ENCODE measurements around the gene SYNJ2. TPM values are rescaled to one million over a fixed set of nuclear protein-coding genes. Genes with fewer than 3 reads are reported as not detected.

SYNJ2 gene
- total and polyA plus RNA-seq, 2 experiments from 2014 or later: 20.5 to 28.6 TPM

GRCh38 chr6:158057213-158057987 is 75.7 kb downstream of the SYNJ2 start:
- Histone ChIP-seq H4K20me1 (ENCODE audit: insufficient read depth) (no peaks in the 10 kb centered on the region), H3K27me3 (replicated peaks; ENCODE audit: insufficient read depth) (no peaks in the 10 kb centered on the region), H3K79me2 (ENCODE audit: insufficient read depth) (peaks cover 9% of the 10 kb centered on the region; the same call in 1 of the 2 replicates), H3K36me3 (ENCODE audit: low read depth) (0 out of 2 replicates have a peak, but pooled peaks cover 2% of the 10 kb centered on the region), H2AFZ (peak overlapping the region; percentile 34; the same call in 1 of the 2 replicates), H3K9ac (peak overlapping the region; percentile 83), H3F3A (ENCODE audit: insufficient read depth) (peaks cover 59% of the 10 kb centered on the region), H3K9me3 (ENCODE audit: low read depth) (no peaks in the 10 kb centered on the region), H3K4me3 (peak overlapping the region; percentile 46), H3K9me2 (ENCODE audit: insufficient read depth) (no peaks in the 10 kb centered on the region), H3K4me2 (ENCODE audit: unreplicated experiment) (peak overlapping the region; percentile 82), H3K4me1 (ENCODE audit: insufficient read depth) (peaks cover 55% of the 10 kb centered on the region), H3K27ac (peak overlapping the region; percentile 99)
- TF ChIP-seq EZH2phosphoT487 (IDR thresholded peaks at IDR 0.05; ENCODE audit: insufficient read depth, low read depth) (no peak), EZH2 (IDR thresholded peaks at IDR 0.05; ENCODE audit: insufficient read depth, poor library complexity, severe bottlenecking) (no peak)
- peak; percentile 98 for DNase-seq
- WGBS, 2 experiments (ENCODE audit: low coverage in 1 of 2, low lambda C conversion rate in 2 of 2, missing lambda C conversion rate in 2 of 2): 10% methylated on average over 21 of the region's 21 CpGs
- in situ Hi-C loops (cut with MboI): loop anchor here (25.0 kb wide), 1 partner anchor 295 kb away; no protein-coding TSS in a partner anchor

GRCh38 chr6:158058171-158058651 is 76.5 kb downstream of the SYNJ2 start:
- Histone ChIP-seq H3K27ac (peak overlapping the region; percentile 99), H3K4me1 (ENCODE audit: insufficient read depth) (peaks cover 55% of the 10 kb centered on the region), H3K9ac (peak overlapping the region; percentile 83), H3K4me2 (ENCODE audit: unreplicated experiment) (peak overlapping the region; percentile 15), H3F3A (ENCODE audit: insufficient read depth) (peaks cover 58% of the 10 kb centered on the region), H3K79me2 (ENCODE audit: insufficient read depth) (peaks cover 9% of the 10 kb centered on the region; the same call in 1 of the 2 replicates), H3K27me3 (replicated peaks; ENCODE audit: insufficient read depth) (no peaks in the 10 kb centered on the region), H3K36me3 (ENCODE audit: low read depth) (peaks cover 10% of the 10 kb centered on the region; the same call in 1 of the 2 replicates), H3K9me2 (ENCODE audit: insufficient read depth) (no peaks in the 10 kb centered on the region), H4K20me1 (ENCODE audit: insufficient read depth) (no peaks in the 10 kb centered on the region), H2AFZ (no peak overlapping the region), H3K9me3 (ENCODE audit: low read depth) (no peaks in the 10 kb centered on the region), H3K4me3 (no peak overlapping the region)
- in situ Hi-C loops (cut with MboI): loop anchor here (25.0 kb wide), 1 partner anchor 296 kb away; no protein-coding TSS in a partner anchor
- peak; percentile 58 for DNase-seq
- TF ChIP-seq EZH2 (IDR thresholded peaks at IDR 0.05; ENCODE audit: insufficient read depth, poor library complexity, severe bottlenecking) (no peak), EZH2phosphoT487 (IDR thresholded peaks at IDR 0.05; ENCODE audit: insufficient read depth, low read depth) (no peak)
- 3 to 4% methylated on average over 1 of the region's 1 CpG for WGBS, 2 experiments (ENCODE audit: low coverage in 1 of 2, low lambda C conversion rate in 2 of 2, missing lambda C conversion rate in 2 of 2)

- H3K27me3 ChIP-seq (replicated peaks; ENCODE audit: insufficient read depth): no peaks in the 10 kb centered on the region
- no peak for DNase-seq
- peaks cover 10% of the 10 kb centered on the region for H3K36me3 ChIP-seq (ENCODE audit: low read depth)
- in situ Hi-C loops (cut with MboI): loop anchor here (25.0 kb wide), 1 partner anchor 297 kb away; no protein-coding TSS in a partner anchor
- no peak overlapping the region for H3K4me2 ChIP-seq (ENCODE audit: unreplicated experiment)
- H3K9me3 ChIP-seq (ENCODE audit: low read depth): no peaks in the 10 kb centered on the region
- 96 to 99% methylated on average over 13 of the region's 13 CpGs for WGBS, 2 experiments (ENCODE audit: low coverage in 1 of 2, low lambda C conversion rate in 2 of 2, missing lambda C conversion rate in 2 of 2)
- peak overlapping the region; percentile 99 for H3K27ac ChIP-seq
- no peak overlapping the region for H3K4me3 ChIP-seq
- H4K20me1 ChIP-seq (ENCODE audit: insufficient read depth): no peaks in the 10 kb centered on the region
- H3K4me1 ChIP-seq (ENCODE audit: insufficient read depth): peaks cover 55% of the 10 kb centered on the region
- H3F3A ChIP-seq (ENCODE audit: insufficient read depth): peaks cover 57% of the 10 kb centered on the region
- TF ChIP-seq EZH2phosphoT487 (IDR thresholded peaks at IDR 0.05; ENCODE audit: insufficient read depth, low read depth): no peak
- TF ChIP-seq EZH2 (IDR thresholded peaks at IDR 0.05; ENCODE audit: insufficient read depth, poor library complexity, severe bottlenecking): no peak
- peaks cover 9% of the 10 kb centered on the region; the same call in 1 of the 2 replicates for H3K79me2 ChIP-seq (ENCODE audit: insufficient read depth)
- H3K9me2 ChIP-seq (ENCODE audit: insufficient read depth): no peaks in the 10 kb centered on the region
- H3K9ac ChIP-seq: peak overlapping the region; percentile 83; the same call in 1 of the 2 replicates
- no peak overlapping the region for H2AFZ ChIP-seq
Observed at GRCh38 chr6:158059108-158059507, 77.4 kb downstream of the SYNJ2 start.

GRCh38 chr6:158060455-158061360 is 79.0 kb downstream of the SYNJ2 start:
- Histone ChIP-seq H3K27me3 (replicated peaks; ENCODE audit: insufficient read depth) (no peaks in the 10 kb centered on the region), H3K4me3 (no peak overlapping the region), H4K20me1 (ENCODE audit: insufficient read depth) (no peaks in the 10 kb centered on the region), H3K79me2 (ENCODE audit: insufficient read depth) (peaks cover 9% of the 10 kb centered on the region; the same call in 1 of the 2 replicates), H2AFZ (no peak overlapping the region), H3K4me2 (ENCODE audit: unreplicated experiment) (peak overlapping the region; percentile 65), H3F3A (ENCODE audit: insufficient read depth) (peaks cover 44% of the 10 kb centered on the region), H3K27ac (peak overlapping the region; percentile 99), H3K9me3 (ENCODE audit: low read depth) (no peaks in the 10 kb centered on the region), H3K4me1 (ENCODE audit: insufficient read depth) (peaks cover 50% of the 10 kb centered on the region), H3K9me2 (ENCODE audit: insufficient read depth) (no peaks in the 10 kb centered on the region), H3K36me3 (ENCODE audit: low read depth) (peaks cover 10% of the 10 kb centered on the region), H3K9ac (peak overlapping the region; percentile 88)
- peak; percentile 97 for DNase-seq
- TF ChIP-seq EZH2 (IDR thresholded peaks at IDR 0.05; ENCODE audit: insufficient read depth, poor library complexity, severe bottlenecking) (no peak), EZH2phosphoT487 (IDR thresholded peaks at IDR 0.05; ENCODE audit: insufficient read depth, low read depth) (no peak)
- in situ Hi-C loops (cut with MboI): loop anchor here (25.0 kb wide), 1 partner anchor 298 kb away; no protein-coding TSS in a partner anchor
- 7 to 8% methylated on average over 10 to 11 of the region's 11 CpGs for WGBS, 2 experiments (ENCODE audit: low coverage in 1 of 2, low lambda C conversion rate in 2 of 2, missing lambda C conversion rate in 2 of 2)
